ENCODE data around the gene ATE1. TPM values are rescaled to one million over a fixed set of nuclear protein-coding genes. Genes with fewer than 3 reads are reported as not detected.

The ATE1 gene
- total and polyA plus RNA-seq, 4 donors = 4.2 to 47.8 (median 13.2) TPM

GRCh38 chr10:121914661-121915060 is 13.2 kb downstream of the ATE1 start:
- Histone ChIP-seq H3K27me3 (ENCODE audit: control insufficient read depth in 3 of 3, insufficient read depth in 3 of 3, low read length in 2 of 3) (no peaks in the 10 kb centered on the region), H3K4me1 (ENCODE audit: control insufficient read depth in 5 of 5, insufficient read depth in 5 of 5, low read length in 5 of 5) (peaks cover 0 to 6% (median 0%) of the 10 kb centered on the region in 5 donors), H3K9ac (ENCODE audit: insufficient read depth in 1 of 2, low read length in 2 of 2) (no peak overlapping the region), H3K27ac (ENCODE audit: low read depth in 1 of 2, low read length in 1 of 2) (no peak overlapping the region), H3K4me3 (no peak overlapping the region), H3K9me3 (ENCODE audit: control insufficient read depth in 4 of 4, insufficient read depth in 3 of 4, low read length in 3 of 4) (no peaks in the 10 kb centered on the region), H3K36me3 (ENCODE audit: control insufficient read depth in 4 of 4, insufficient read depth in 4 of 4, low read length in 4 of 4) (peaks cover 9 to 14% (median 10%) of the 10 kb centered on the region in 4 donors)
- DNase-seq = no peak
- no peak for ATAC-seq (ENCODE audit: insufficient read depth, low FRiP score)
- 87 to 98% methylated on average over 6 of the region's 6 CpGs for WGBS, 2 donors
- no peak for TF ChIP-seq CTCF (IDR thresholded peaks at IDR 0.05; ENCODE audit: control extremely low read depth, extremely low read depth)

GRCh38 chr10:121911421-121911697 is 16.5 kb downstream of the ATE1 start:
- TF ChIP-seq CTCF (IDR thresholded peaks at IDR 0.05; ENCODE audit: control extremely low read depth, extremely low read depth) = no peak
- peaks cover 9 to 20% (median 14%) of the 10 kb centered on the region in 4 donors for H3K36me3 ChIP-seq (ENCODE audit: control insufficient read depth in 4 of 4, insufficient read depth in 4 of 4, low read length in 4 of 4)
- H3K9me3 ChIP-seq (ENCODE audit: control insufficient read depth in 4 of 4, insufficient read depth in 3 of 4, low read length in 3 of 4) = no peaks in the 10 kb centered on the region
- H3K27ac ChIP-seq (ENCODE audit: low read depth in 1 of 2, low read length in 1 of 2) = no peak overlapping the region
- H3K4me3 ChIP-seq = no peak overlapping the region
- no peak for DNase-seq
- 95 to 97% methylated on average over 2 of the region's 2 CpGs for WGBS, 2 donors
- no peaks in the 10 kb centered on the region for H3K27me3 ChIP-seq (ENCODE audit: control insufficient read depth in 3 of 3, insufficient read depth in 3 of 3, low read length in 2 of 3)
- peaks cover 0 to 6% (median 0%) of the 10 kb centered on the region in 5 donors for H3K4me1 ChIP-seq (ENCODE audit: control insufficient read depth in 5 of 5, insufficient read depth in 5 of 5, low read length in 5 of 5)
- no peak for ATAC-seq (ENCODE audit: insufficient read depth, low FRiP score)
- no peak overlapping the region for H3K9ac ChIP-seq (ENCODE audit: insufficient read depth in 1 of 2, low read length in 2 of 2)

- H3K4me3 ChIP-seq = no peak overlapping the region
- DNase-seq (no peak), ATAC-seq (ENCODE audit: insufficient read depth, low FRiP score) (no peak)
- peaks cover 0 to 6% (median 0%) of the 10 kb centered on the region in 5 donors for H3K4me1 ChIP-seq (ENCODE audit: control insufficient read depth in 5 of 5, insufficient read depth in 5 of 5, low read length in 5 of 5)
- WGBS, 2 donors = 67 to 74% methylated on average over 5 of the region's 5 CpGs
- H3K27me3 ChIP-seq (ENCODE audit: control insufficient read depth in 3 of 3, insufficient read depth in 3 of 3, low read length in 2 of 3) = no peaks in the 10 kb centered on the region
- no peak for TF ChIP-seq CTCF (IDR thresholded peaks at IDR 0.05; ENCODE audit: control extremely low read depth, extremely low read depth)
- no peaks in the 10 kb centered on the region for H3K9me3 ChIP-seq (ENCODE audit: control insufficient read depth in 4 of 4, insufficient read depth in 3 of 4, low read length in 3 of 4)
- H3K9ac ChIP-seq (ENCODE audit: insufficient read depth in 1 of 2, low read length in 2 of 2) = no peak overlapping the region
- H3K36me3 ChIP-seq (ENCODE audit: control insufficient read depth in 4 of 4, insufficient read depth in 4 of 4, low read length in 4 of 4) = peaks cover 9 to 21% (median 14%) of the 10 kb centered on the region in 4 donors
- no peak overlapping the region for H3K27ac ChIP-seq (ENCODE audit: low read depth in 1 of 2, low read length in 1 of 2)
Measured at GRCh38 chr10:121910673-121911420, 17.0 kb downstream of the ATE1 start.

- no peak overlapping the region for H3K4me3 ChIP-seq
- DNase-seq = no peak
- 81 to 90% methylated on average over 2 of the region's 2 CpGs for WGBS, 2 donors
- no peak for TF ChIP-seq CTCF (IDR thresholded peaks at IDR 0.05; ENCODE audit: control extremely low read depth, extremely low read depth)
- no peak for ATAC-seq (ENCODE audit: insufficient read depth, low FRiP score)
- H3K27me3 ChIP-seq (ENCODE audit: control insufficient read depth in 3 of 3, insufficient read depth in 3 of 3, low read length in 2 of 3) = no peaks in the 10 kb centered on the region
- H3K9me3 ChIP-seq (ENCODE audit: control insufficient read depth in 4 of 4, insufficient read depth in 3 of 4, low read length in 3 of 4) = no peaks in the 10 kb centered on the region
- peaks cover 0 to 5% (median 0%) of the 10 kb centered on the region in 5 donors for H3K4me1 ChIP-seq (ENCODE audit: control insufficient read depth in 5 of 5, insufficient read depth in 5 of 5, low read length in 5 of 5)
- no peak overlapping the region for H3K27ac ChIP-seq (ENCODE audit: low read depth in 1 of 2, low read length in 1 of 2)
- H3K36me3 ChIP-seq (ENCODE audit: control insufficient read depth in 4 of 4, insufficient read depth in 4 of 4, low read length in 4 of 4) = peaks cover 0 to 19% (median 10%) of the 10 kb centered on the region in 4 donors
- H3K9ac ChIP-seq (ENCODE audit: insufficient read depth in 1 of 2, low read length in 2 of 2) = no peak overlapping the region
Measured at GRCh38 chr10:121904888-121905287, 22.9 kb downstream of the ATE1 start.
